SKM-1 treated with dmso at 0.1 percent for 144 hours (cell line): Measurements from ENCODE around the gene XXYLT1.
"Not testable (repeated sequence)": the region's sequence is repeated elsewhere in the genome, so short reads cannot be mapped to it uniquely, and the experiment has no call there.

Experiments used
- DNase-seq: peaks from one replicate; lab custom pipeline; 2025; ENCODE audit not compliant: unreplicated experiment; lab: John Stamatoyannopoulos, UW

The XXYLT1 gene

GRCh38 chr3:195230244-195230643 is 40.7 kb downstream of the XXYLT1 start:
- no peak for DNase-seq

GRCh38 chr3:195228886-195229285 is 42.1 kb downstream of the XXYLT1 start:
- not testable (repeated sequence) for DNase-seq

- DNase-seq, result no peak
These were observed 43.1 kb downstream of the XXYLT1 start for GRCh38 chr3:195227871-195228270.

DNA sequence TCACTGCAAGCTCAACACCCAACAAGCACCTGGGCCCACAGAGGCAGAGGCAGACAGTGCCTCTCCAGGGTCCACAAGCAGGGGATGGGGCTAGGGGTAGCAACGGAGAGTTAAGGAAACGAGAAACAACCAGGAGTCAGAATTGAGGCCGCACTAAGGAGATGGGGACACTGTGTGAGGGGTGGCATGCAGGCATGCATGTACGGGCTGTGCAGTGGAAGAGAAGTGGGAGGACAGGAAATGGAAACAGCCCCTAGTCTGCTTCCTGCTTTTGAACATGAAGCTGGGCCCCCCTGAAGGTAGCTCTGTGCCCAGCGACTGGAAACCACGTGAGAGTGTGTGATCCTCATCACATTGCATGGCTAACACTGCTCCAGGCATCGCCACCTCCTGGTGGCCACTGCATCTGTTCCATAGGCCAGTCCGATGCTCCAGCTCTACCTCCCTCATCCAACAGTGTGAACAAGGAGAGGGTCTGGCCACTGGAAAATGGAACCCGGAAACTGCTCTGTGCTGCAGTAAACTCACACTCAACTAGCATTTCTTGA is 44.0 kb downstream of the XXYLT1 start:
- no peak for DNase-seq

- DNase-seq, result no peak
These were observed 44.5 kb downstream of the XXYLT1 start for GRCh38 chr3:195226445-195226844.

- DNase-seq, result no peak
These were observed 45.9 kb downstream of the XXYLT1 start for GRCh38 chr3:195224980-195225580.

GRCh38 chr3:195224156-195224979 is 46.6 kb downstream of the XXYLT1 start:
- DNase-seq, result no peak

GRCh38 chr3:195221876-195222617 is 48.9 kb downstream of the XXYLT1 start:
- no peak for DNase-seq

DNA sequence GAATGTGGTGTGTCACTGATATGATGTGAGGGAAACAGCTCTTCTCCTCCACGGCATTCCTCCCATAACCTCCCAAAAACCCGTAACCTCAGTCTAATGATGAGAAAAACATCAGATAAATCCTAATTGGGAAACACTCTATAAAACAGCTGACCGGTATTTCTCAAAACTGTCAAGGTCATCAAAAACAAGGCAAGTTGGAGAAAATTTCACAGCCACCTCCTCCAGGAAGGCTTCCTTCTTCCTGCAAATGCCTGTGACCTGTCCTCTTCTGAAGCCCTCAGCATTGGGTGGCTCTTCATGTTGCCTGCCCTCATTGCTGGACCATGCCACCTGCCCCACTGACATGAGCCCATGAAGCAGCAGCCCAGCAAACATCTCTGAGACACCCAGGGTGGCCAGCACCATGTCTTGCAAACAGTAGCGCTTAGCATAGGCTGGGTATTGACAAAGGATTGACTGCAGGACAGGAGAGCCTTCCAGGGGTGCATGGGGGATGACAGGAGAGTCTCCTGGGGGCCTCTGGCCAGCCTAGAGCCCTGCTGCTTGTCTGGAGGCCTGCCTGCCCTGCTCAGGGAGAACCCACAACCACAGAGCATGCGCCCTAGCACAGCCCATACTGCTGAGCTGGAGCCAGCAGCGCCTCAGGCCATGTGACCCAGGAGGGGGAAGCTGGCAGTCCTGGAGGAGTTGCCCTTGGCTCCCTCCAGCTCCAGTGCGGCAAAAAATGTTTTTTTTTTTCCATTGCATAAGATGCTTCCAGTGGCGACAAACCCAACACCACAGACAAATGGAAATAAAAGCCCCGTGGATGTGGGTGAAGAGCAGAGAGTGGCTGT is 49.7 kb downstream of the XXYLT1 start:
- peak; percentile 26 for DNase-seq

DNA sequence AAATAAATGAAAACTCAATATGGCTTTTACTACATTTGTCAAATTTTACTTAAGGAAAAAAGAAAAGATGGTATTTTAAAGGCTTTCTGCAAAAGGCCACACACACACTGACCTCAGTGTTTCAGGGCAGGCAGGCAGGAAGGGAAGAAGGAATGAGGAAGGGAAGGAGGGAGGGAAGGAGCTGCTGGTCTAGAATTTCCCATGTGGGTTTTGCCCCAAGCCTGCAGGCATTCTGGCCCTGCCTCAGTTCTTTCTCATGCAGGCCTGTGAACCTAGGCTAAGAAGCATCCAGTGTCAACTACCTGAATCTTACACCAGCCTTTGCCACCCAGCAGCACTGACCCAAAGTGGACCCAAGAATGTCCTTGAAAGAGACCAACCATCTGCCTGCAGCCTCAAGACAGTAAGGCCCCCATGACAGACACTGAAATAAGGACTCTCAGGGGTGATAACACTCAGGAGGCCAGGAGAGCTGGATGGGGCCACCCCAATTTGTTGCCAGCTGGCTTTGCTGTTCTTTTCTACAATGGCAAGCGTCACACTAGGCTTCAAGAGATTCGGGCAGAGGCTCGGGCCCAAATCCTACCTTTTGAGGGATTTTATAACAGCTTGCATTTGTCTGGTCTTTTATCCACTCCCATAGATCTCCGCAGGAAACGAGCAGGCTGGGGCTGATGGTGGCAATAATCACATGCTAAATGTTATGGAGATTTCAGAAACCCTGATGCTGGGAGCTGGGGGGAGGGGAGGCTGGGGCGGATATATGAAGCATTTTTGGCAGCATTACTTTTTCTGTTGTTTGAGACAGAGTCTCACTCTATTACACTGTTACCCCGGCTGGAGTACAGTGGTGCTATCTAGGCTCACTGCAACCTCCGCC is 51.4 kb downstream of the XXYLT1 start:
- no peak for DNase-seq

GRCh38 chr3:195218331-195218730 is 52.6 kb downstream of the XXYLT1 start:
- not testable (repeated sequence) for DNase-seq

GRCh38 chr3:195215576-195215975 is 55.4 kb downstream of the XXYLT1 start:
- DNase-seq, result not testable (repeated sequence)

GRCh38 chr3:195214381-195214780 is 56.6 kb downstream of the XXYLT1 start:
- DNase-seq, result no peak

DNA sequence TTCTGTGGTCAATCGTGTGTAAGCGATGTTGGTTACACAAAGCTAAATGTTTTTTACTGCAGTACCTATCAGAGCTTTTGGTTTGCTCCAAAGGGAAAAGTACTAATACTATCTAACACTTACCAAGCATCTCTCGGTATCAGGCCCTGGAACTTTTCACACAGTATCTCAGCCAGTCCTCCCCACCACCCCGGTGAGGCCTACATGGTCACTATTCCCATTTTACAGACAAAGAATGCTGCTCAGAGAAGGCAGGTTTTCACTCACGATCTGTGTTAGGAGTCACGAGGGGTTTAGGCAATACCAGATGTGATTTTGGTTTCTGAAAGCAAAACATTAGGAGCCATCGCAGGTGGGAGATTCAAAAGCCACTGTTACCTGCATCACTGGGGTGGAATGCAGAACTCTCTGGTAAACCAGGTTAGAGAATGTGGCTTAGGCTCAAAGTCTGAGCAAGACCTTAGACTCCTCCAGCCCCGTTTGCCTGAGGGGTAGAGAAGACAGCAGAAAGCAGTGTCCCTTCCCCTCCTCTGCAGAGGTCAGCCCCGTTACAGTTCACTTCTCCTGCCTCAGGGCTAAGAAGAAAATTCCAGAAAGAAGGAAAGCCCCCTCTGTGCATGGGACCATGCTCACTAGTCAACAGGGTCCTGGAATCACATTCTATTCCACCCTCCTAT is 57.2 kb downstream of the XXYLT1 start:
- no peak for DNase-seq

GRCh38 chr3:195212749-195213375 is 58.1 kb downstream of the XXYLT1 start:
- DNase-seq, result no peak

DNA sequence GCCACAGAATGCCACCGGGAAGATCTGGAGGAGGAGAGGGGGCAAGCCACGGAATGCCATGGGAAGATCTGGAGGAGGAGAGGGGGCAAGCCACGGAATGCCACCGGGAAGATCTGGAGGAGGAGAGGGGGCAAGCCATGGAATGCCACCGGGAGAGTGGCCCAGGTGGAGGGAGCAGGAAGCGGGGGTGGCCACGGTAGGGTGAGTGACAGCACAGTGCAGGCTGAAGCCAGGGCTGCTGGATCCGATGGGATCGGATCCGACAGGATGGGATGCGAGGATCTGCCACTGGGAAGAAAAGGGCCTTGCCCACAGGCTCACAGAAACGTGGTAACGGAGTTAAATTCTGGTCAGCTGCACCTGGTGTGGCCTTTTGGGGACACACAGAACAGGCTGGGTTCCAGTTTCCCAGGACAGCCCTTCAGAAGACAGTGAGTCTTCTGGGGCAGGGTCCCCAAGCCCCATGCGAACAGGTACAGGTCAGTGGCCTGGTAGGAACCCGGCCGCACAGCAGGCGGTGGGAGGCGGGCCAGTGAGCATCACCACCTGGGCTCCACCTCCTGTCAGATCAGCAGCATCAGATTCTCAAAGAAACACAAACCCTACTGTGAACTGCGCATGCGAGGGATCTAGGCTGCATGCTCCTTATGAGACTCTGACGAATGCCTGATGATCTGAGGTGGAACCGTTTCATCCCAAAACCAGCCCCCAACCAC is 58.8 kb downstream of the XXYLT1 start:
- DNase-seq, result no peak

DNA sequence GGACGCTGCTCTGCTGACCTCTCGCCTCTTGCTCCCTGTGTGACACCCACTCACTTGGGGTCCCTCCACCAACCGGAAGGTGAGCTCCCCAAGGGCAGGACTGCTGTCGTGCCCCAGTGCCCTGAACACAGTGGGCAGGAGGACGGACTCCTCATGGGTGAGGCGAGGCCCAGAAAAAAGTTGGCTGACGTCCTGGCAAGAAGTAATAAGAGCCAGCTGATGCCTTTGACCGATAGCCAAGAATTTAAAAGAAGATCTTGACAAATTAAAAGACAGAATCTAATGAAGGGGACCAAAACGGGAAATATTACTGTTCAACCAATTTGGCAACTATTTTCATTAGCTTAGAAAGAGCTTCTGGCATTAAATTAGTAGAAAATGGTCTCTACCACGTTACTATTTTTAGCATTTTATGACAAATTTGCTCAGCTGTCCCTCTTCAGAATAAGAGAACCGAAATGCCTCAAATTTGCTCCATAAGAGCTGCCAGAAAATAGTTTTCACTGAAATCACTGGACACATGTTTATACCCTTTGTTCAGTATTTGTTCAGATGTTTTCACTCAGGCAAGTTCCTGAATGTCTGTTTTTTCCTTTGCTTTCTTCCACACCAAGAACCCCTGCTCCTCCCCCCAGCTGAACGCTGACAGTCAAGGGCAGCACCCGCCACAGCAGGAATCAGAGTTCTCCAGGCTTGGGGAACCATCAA is 60.5 kb downstream of the XXYLT1 start:
- DNase-seq, result no peak
